HFFc6 (cell line): ENCODE data around the gene ZNF507. TPM values are rescaled to one million over a fixed set of nuclear protein-coding genes. Genes with fewer than 3 reads are reported as not detected.
"Not testable (repeated sequence)": the region's sequence is repeated elsewhere in the genome, so short reads cannot be mapped to it uniquely, and the experiment has no call there.

ENCODE experiments used
- DNase-seq: peaks from one replicate; pipeline ENCODE4 v3.0.0-alpha.2; 2018
- H3K27ac Mint-ChIP-seq: 2 replicates; pipeline ENCODE4 v1.8.0; 2020; ENCODE audit warnings: mild to moderate bottlenecking, mixed read lengths
- H3K27me3 Mint-ChIP-seq: 2 replicates; pipeline ENCODE4 v1.8.0; 2021; ENCODE audit warnings: mild to moderate bottlenecking, moderate library complexity, mixed read lengths; ENCODE audit not compliant: insufficient read depth
- H3K36me3 Mint-ChIP-seq: 2 replicates; pipeline ENCODE4 v1.8.0; 2021; ENCODE audit warnings: low read depth, mixed read lengths
- H3K4me1 Mint-ChIP-seq: 2 replicates; pipeline ENCODE4 v1.8.0; 2020; ENCODE audit warnings: low read depth, mixed read lengths
- H3K4me3 Mint-ChIP-seq: 2 replicates; pipeline ENCODE4 v1.8.0; 2020; ENCODE audit warnings: mild to moderate bottlenecking, moderate library complexity, mixed read lengths
- H3K9me3 Mint-ChIP-seq: 2 replicates; pipeline ENCODE4 v1.8.0; 2020; ENCODE audit warnings: mild to moderate bottlenecking, mixed read lengths
- total RNA-seq, 6 experiments: library from RNA; stranded (reverse); fragmentation: NEBNext Ultra II Directional; extraction: Animal tissue kit (Norgen Biotek cat#: 25700); gene quantifications; 2 replicates in 1 of 6; 3 replicates in 5 of 6; pipeline ENCODE4 v1.2.3, GENCODE V29; 2021
- TF ChIP-seq, protein P1 (sequence below): fragments of 200-600 bp; sonication (generic); IDR thresholded peaks from 2 replicates; pipeline ENCODE4 v1.5.0; 2021; ENCODE audit warnings: antibody characterized with exemption, mild to moderate bottlenecking

ZNF507 gene
- total RNA-seq, 6 experiments from 2014 or later = 13.0 to 18.3 (median 16.0) TPM

DNA sequence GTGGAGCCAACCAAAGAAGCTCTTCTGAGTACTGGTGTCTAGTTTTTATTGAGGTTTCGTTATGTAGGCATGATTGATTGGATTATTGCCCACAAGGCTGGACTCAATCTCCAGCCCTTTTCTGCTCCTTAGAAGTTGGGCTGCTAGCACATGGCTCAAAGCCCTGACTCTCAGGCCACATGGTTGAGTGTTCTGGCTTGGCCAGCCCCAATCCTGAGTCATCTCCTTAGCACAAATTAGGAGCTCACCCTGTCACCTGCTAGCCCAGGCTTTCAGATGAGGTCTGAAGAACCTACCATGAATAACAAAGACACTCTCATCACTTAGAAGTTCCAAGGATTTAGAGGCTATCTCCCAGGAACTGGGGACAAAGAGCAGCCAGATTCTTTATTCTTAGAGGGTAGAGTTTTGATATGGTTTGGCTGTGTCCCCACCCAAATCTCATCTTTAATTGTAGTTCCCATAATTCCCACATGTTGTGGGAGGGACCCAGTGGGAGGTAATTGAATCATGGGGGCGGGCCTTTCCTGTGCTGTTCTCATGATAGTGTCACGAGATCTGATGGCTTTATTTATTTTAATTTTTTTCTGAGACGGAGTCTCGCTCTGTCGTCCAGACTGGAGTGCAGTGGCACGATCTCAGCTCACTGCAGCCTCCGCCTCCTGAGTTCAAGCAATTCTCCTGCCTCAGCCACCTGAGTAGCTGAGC lies 71.5 kb downstream of the ZNF507 start:
- no peak for DNase-seq
- H3K27ac Mint-ChIP-seq = peak overlapping the region; percentile 48; the same call in 1 of the 2 replicates
- TF ChIP-seq, protein P1, sequence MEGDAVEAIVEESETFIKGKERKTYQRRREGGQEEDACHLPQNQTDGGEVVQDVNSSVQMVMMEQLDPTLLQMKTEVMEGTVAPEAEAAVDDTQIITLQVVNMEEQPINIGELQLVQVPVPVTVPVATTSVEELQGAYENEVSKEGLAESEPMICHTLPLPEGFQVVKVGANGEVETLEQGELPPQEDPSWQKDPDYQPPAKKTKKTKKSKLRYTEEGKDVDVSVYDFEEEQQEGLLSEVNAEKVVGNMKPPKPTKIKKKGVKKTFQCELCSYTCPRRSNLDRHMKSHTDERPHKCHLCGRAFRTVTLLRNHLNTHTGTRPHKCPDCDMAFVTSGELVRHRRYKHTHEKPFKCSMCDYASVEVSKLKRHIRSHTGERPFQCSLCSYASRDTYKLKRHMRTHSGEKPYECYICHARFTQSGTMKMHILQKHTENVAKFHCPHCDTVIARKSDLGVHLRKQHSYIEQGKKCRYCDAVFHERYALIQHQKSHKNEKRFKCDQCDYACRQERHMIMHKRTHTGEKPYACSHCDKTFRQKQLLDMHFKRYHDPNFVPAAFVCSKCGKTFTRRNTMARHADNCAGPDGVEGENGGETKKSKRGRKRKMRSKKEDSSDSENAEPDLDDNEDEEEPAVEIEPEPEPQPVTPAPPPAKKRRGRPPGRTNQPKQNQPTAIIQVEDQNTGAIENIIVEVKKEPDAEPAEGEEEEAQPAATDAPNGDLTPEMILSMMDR = no peak
- peaks cover 38% of the 10 kb centered on the region for H3K36me3 Mint-ChIP-seq
- H3K9me3 Mint-ChIP-seq = no peaks in the 10 kb centered on the region
- H3K4me3 Mint-ChIP-seq = no peak overlapping the region
- peaks cover 2% of the 10 kb centered on the region; the same call in 1 of the 2 replicates for H3K27me3 Mint-ChIP-seq
- peaks cover 23% of the 10 kb centered on the region for H3K4me1 Mint-ChIP-seq

DNA sequence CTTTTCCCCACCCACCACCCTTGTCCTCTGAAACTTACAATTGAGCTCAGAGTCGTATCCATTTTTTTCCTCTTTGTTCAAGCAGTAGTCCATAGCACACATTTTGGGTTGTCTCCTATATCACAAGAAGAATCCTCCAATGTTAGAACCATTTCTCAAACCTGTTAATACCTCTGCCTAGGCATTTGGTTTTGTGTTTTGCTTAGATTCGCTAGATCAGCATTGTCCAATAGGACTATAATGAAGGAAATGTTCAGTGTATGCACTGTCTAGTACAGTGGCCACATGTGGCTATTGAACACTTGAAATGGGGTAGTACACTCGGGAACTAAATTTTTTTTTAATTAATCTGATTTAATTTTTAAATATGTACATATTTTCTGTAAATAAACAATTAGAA lies 72.7 kb downstream of the ZNF507 start:
- Mint-ChIP-seq H3K9me3 (no peaks in the 10 kb centered on the region), H3K27me3 (peaks cover 2% of the 10 kb centered on the region; the same call in 1 of the 2 replicates), H3K4me1 (peaks cover 23% of the 10 kb centered on the region), H3K36me3 (peaks cover 39% of the 10 kb centered on the region), H3K4me3 (no peak overlapping the region), H3K27ac (no peak overlapping the region)
- TF ChIP-seq, protein P1 = no peak
- DNase-seq = no peak

DNA sequence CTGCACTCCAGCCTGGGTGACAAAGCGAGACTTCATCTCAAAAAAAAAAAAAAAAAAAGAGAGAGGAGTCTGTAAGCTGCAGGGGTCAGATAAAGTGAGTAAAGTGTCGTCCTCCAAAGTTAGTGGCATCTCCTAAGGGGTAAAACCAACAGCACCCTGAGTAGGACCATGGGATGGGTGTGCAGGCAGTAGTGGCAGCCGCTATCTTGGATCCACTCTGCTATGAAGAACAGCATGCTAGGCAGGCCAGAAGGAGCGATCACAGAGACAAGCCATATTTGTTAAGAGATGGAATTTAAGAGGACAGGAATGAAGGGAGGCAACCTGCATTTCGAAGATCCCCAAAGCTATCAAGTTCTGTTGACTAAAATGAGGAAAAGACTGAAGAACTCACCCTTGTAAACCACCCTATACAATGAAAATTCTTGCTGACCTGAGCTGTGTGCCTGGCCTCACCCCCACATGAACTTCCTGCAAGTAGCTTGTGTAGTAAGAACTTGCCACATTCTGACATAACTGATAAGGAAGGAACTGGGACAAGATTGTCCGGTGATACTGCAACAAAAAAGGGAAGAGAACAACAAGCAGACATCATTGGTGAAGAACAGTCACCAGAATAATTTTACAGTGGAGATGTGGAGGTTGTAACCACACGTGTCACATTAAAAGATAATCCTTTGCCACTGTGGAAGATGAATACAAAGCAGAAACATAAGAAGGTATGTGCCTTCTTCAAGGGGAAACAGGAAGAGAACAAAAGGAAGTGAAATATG lies 76.4 kb downstream of the ZNF507 start:
- Mint-ChIP-seq H3K27me3 (no peaks in the 10 kb centered on the region), H3K36me3 (peaks cover 18% of the 10 kb centered on the region), H3K27ac (no peak overlapping the region), H3K4me3 (no peak overlapping the region), H3K9me3 (no peaks in the 10 kb centered on the region), H3K4me1 (peaks cover 2% of the 10 kb centered on the region)
- no peak for DNase-seq
- TF ChIP-seq, protein P1 = no peak

DNA sequence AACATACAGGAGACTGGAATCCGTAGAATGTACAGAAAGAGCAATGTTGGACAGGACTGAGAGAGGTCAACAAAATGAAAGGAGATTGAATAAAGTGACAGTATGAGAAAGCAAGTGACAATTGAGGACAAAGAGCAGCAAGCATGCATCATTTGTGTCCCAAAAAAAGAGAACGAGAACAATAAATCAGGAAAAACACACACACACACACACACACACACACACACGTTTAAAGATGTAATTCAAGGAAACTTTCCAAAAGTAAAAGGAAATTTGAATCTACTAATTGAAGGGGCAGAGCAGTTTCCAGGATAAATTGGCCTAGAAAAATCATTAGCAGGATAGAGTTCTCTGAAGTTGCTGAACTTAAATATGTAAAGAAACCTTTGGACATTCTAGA lies 77.0 kb downstream of the ZNF507 start:
- H3K4me1 Mint-ChIP-seq = no peaks in the 10 kb centered on the region
- no peak overlapping the region for H3K27ac Mint-ChIP-seq
- H3K36me3 Mint-ChIP-seq = peaks cover 17% of the 10 kb centered on the region
- H3K9me3 Mint-ChIP-seq = no peaks in the 10 kb centered on the region
- no peak for DNase-seq
- TF ChIP-seq, protein P1 = no peak
- no peak overlapping the region for H3K4me3 Mint-ChIP-seq
- no peaks in the 10 kb centered on the region for H3K27me3 Mint-ChIP-seq

DNA sequence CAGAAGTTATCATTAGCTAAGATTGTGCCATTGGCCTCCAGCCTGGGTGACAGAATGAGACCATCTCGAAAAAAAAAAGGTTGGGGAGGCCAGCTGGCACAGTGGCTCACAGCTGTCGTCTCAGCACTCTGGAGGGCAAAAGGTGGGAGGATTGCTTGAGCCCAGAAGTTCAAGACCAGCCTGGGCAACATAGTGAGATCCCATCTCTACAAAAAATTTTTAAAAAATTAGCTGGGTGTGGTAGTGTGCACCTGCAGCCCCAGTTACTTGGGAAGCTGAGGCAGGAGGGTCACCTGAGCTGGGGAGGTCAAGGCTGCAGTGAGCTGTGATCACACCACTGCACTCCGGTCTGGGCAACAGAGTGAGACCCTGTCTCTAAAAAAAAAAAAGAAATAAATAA lies 78.5 kb downstream of the ZNF507 start:
- not testable (repeated sequence) for H3K9me3 Mint-ChIP-seq, H3K4me1 Mint-ChIP-seq
- peaks cover 20% of the 10 kb centered on the region for H3K36me3 Mint-ChIP-seq

DNA sequence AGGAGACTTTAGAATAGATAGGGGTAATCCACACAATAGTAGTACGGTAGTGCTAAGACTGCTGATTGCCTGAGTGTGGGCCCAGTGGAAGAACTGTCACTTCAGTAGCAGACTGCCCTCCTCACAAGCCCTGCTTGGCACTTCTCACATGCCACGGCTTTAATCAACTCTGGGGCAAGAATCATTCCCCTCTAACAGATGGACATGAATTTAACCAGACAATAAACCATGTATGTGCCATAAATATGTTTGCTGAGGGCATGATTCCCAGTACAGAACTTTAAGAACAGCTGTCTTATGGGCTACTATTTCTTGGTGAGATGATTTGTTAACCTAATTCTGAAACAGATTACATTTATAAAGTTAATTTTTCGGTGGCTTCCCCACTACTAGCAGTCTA lies 82.1 kb downstream of the ZNF507 start:
- Mint-ChIP-seq H3K36me3 (peaks cover 11% of the 10 kb centered on the region; the same call in 1 of the 2 replicates), H3K4me3 (no peak overlapping the region), H3K27ac (no peak overlapping the region), H3K9me3 (no peaks in the 10 kb centered on the region), H3K27me3 (no peaks in the 10 kb centered on the region), H3K4me1 (no peaks in the 10 kb centered on the region)
- no peak for DNase-seq
- TF ChIP-seq, protein P1 = no peak

More for the DNA sequence above, 78.5 kb downstream of the ZNF507 start:
- H3K4me3 Mint-ChIP-seq, DNase-seq, H3K27ac Mint-ChIP-seq, H3K27me3 Mint-ChIP-seq: not testable (repeated sequence)
